OCI-M1 (cell line): Measurements from ENCODE around the gene FBLN5.

ENCODE experiments used
- DNase-seq: peaks from one replicate; lab custom pipeline; 2025; lab: John Stamatoyannopoulos, UW

The FBLN5 gene, protein sequence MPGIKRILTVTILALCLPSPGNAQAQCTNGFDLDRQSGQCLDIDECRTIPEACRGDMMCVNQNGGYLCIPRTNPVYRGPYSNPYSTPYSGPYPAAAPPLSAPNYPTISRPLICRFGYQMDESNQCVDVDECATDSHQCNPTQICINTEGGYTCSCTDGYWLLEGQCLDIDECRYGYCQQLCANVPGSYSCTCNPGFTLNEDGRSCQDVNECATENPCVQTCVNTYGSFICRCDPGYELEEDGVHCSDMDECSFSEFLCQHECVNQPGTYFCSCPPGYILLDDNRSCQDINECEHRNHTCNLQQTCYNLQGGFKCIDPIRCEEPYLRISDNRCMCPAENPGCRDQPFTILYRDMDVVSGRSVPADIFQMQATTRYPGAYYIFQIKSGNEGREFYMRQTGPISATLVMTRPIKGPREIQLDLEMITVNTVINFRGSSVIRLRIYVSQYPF

DNA sequence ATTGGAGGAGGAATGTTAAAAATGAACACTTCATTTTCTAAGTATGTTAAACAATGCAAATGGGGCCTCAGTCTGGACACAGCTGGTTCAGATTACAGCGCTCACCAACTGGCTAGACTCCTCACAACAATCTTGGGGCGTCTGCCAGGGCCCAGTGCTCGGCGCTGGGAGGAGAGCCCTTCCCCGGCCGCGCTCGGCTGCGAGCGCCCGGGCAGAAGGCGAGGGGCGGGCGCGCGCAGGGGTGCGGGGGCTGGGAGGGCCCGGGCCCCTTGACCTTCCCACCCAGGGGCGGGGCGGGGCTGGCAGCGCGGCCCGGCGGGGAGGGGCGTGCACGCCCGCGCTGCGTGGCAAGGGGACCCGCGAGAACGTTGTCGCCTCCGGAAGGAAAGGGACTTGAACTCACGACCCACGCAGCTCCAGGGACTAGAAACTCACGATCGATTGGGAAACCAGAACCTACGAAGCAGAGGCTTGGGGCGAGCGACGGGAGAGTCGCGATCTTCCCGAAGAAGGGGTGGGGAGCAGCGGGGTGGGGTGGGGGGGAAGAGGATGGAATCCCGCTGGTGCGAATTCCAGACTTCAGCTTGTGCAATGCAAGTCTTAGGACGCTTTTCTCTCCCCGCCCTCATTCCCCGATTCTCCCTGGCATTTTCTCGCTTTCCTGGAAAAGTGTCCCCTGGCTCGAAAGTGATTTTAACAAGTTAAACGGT lies at the start of gene FBLN5:
Gene FBLN5, minus strand, starts transcription at position 220 of the 710 bp plus-strand sequence. CDS start 465 bp downstream, outside the sequence.
- DNase-seq: peak; percentile 2

DNA sequence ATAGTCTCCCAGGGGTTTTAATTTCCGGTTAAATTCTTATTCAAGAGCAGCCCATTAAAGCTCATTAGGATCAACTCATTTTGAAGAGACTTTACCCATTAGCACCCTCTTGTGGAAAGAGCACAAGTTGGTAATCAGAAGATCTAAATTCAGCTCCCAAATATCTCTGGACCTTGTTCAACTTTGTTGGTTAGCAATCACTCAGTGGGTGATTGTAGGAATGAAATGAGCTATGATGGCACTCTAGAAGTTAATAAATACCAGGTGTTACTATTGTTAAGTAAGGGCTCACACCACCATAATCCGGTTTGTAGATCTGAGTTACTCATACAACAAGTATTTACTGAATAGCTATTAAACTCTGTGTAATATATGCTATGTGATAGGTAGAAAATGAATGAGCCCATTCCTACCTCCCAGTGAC lies 49.5 kb upstream of the FBLN5 start:
- peak; percentile 48 for DNase-seq

DNA sequence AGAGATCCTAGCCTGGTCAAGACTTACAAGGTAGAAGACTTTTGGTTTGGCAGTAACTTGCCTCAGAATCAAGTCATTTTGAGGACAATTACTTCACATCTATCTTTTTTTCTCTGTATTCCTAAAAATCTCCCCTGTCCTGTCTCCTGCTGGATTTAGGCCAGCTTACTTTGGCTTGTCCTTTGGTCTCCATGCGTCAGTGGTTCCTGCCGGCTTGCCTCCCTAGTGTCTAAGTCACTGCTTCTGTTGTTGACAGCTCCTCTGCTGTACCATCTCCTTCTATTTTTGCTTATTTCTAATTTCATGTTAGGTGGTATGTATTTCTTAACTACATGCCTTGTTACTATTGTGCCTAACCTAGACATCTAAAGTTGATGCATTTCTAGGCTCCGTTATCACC lies 39.7 kb upstream of the FBLN5 start:
- no peak for DNase-seq

DNA sequence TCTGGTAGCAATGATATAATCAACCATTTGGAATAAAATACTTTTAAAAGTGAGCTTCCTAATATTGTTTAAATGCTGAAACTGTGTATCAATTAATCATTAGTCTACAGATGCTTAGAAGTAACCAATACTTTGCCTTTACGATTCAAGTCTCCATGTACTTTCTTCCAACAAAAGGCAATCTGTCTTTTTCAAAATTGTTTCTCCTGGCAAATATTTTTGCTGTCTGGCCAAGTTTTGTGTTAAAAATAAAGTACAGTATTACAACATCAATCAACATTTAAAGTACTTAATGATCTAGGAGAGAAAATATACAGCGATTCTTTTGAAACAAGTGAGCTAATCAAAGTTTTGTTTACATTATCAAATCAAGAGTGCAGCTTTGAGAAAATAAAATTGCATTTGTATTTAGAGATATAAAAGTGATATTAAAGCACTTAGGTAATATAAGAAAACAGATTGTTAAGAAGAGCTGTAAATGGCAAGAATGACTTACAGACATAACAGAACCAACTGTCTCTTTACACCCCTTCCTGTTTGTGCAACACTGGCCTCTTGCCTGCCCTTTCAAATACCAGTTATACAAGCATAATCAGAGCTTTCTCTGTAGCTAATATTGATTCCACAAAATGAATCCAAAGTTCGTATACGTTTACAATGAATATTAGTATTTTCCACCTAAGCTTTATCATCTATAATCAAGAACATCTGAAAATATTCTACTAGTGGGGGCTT lies 38.2 kb upstream of the FBLN5 start:
- DNase-seq: no peak

DNA sequence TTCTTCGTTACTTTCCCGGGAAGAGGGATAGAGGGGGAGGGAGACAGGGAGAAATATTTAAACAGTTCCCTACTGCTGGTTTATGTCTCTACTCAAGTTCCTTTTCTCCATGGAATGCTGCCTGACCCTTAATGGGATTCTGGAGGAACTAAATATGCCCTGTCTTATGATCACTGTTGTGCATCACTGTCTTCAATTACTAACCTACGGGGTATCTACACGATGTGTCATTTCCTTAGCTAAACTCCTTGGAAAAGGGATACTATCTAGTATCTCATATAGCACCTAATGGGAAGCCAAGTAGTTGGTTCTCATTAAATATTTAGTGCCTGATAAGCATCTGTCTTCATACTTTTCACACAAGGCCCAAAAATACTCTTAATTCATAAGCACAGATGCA lies 37.5 kb upstream of the FBLN5 start:
- no peak for DNase-seq

DNA sequence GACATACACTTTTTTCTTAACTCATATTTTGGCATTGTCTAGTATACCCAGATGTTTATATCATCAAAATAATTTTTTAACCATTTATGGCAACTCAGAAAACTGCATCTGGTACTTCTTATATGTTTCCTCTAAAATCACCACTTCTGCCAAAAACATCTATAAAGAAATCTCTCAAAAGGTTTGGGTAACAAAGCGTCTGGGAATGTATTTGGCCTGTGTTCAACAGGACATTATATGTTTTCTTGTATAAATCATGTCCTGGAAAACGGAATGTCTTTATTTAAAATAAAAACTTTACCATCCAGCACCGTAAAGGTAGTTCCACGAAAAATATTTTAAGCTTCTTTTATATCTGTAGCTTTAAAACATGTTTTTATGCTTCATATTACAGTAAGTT lies 36.1 kb upstream of the FBLN5 start:
- no peak for DNase-seq

DNA sequence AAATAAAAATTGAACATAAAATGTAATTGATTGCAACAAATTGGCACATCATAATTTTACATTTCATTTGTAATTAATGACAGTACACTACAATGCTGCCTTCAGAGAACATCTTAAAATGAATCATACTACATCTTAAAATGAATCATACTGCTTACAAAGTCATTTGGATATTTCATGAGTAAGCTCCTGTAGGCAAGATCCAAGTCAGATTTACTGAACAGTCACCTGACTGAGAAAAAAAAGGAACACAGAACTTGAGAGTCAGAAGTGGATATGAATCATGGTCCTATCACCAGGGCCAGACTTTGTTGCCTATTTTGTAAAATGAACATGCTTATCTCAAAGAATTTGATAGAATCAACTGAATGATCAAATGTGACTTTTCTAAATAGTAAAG lies 32.7 kb upstream of the FBLN5 start:
- peak; percentile 39 for DNase-seq

DNA sequence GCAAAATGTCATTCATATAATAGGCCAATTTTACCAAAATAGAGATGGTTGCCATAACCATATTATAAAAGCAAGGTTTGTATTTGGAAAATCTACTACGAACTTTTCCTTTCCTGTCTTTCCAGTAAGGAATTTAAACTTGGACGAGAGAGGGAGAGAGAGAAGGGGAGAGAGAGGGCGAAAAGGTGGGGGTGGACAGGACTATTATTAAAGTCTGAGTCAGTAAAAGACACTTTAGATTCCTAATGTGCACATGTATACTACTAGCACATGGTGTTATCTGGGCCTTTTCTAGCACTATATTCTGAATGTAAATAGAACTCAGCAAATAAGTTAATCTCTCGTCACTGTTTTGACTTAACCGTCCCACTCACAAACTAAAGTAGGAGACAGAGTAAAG lies 30.4 kb upstream of the FBLN5 start:
- no peak for DNase-seq

DNA sequence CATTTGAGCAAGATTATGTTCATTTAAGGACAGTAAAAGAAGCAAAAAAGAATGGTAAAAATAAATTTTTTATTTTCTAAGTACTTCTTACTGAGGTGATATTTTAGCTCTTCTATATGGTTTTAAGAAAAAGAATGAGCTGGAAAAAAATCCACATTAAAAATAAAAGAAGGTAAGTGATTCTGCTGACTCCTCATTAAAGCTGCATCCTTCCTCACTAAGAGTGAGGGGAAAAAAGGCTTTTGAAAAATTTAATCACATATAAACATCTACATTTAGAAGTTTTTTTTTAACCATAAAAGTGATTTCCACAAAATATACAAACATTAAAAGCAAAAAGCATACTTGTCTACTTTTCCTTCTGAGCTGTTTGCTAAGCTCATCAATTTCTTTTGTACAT lies 28.3 kb upstream of the FBLN5 start:
- no peak for DNase-seq

DNA sequence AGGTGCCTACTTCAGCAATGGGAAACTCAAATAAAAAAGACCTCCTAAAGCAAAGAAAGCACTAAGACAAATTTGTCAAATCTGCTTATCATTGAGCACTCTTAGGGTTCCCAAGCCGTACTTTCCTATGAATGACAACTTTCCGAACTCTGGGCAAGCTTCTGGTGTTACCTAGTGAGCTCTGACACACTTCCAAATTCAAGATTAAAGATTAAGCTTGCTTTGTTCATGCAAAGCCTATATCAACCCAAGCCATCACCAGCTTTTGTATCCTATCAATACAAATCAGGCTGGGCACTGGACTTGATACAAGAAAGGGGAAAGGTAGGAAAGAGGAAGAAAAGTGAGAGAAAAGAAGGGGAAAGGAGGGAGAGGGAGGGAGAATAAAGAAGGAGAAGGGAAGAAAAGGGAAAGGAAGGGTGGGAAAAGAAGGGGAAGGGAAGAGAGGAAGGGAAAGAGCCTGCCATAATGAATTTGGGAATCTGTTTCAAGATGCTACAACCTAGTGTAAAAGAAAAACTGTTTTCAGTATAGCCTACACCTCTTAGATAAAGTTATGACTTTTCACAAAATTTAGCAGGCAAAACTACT lies 23.8 kb upstream of the FBLN5 start:
- DNase-seq: no peak

DNA sequence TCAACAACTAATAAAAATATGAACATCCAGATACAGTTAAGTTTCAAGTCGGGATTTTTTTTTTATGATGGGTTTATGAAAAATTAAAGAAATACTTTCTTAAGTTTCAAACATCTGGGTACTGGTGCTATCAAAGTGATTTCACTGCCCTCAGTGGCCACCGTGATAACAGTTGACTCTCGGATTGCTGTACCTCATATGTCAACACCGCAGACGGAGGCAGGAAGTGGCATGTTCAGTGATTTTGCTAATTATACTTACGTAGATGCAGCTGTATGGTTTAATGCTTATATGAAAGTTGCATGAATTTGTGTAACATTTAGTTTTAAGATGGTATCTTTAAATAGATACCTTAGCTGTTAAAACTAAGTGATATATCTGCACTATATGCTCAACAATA lies 20.8 kb upstream of the FBLN5 start:
- DNase-seq: no peak

DNA sequence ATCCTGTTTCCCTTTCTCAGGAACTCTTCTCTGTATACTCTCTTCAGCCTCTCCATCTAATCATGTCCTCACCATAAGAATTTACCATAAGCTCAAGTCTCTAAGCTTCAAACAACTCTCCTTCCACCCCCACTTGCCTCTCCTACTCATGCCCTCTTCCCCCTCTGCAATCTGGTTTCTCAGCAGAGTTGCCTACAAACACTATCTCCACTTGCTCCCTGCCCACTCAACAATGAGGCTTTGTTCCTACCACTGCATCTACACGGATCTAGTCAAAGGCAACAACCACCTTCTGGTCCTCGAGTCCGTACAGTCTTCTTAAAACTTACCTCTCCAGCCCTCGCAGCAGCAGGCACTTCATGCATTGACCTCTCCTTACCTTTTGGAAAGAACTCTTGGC lies 17.2 kb upstream of the FBLN5 start:
- no peak for DNase-seq

DNA sequence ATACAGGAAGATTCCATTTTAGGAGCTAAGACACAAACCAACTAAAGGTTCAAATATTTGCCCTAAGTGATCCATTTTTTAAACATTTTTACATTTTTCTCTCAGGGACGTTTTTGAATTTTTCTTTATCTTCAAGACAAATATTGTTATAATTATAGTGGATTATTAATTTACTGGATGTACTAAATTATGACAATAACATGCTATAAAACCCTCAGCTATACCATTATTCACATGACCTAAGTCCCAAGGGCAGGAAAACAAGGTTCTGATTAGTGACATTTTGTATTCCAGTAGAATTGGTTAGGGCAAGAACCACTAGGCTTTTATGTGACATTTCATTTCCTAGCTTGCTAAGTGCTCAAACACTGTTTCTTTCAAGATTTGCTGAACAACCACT lies 16.5 kb upstream of the FBLN5 start:
- no peak for DNase-seq

DNA sequence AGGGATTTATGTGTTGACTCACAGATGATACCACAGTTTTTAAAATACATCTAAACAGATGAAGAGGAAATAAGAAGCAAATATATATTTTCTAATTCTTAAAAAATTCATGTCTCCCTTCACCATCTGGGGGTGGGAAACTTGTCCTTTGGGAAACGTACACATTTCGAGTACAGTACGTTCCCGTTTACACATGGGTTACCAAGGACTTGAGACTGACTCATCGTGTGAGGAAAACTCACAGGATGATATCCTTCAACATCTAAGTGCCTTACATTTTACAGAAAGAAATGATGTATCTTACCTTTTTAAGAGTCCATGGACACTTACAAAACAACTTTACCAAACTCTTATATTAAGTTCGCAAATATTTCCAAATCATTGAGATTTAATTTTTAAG lies 16.0 kb upstream of the FBLN5 start:
- no peak for DNase-seq

DNA sequence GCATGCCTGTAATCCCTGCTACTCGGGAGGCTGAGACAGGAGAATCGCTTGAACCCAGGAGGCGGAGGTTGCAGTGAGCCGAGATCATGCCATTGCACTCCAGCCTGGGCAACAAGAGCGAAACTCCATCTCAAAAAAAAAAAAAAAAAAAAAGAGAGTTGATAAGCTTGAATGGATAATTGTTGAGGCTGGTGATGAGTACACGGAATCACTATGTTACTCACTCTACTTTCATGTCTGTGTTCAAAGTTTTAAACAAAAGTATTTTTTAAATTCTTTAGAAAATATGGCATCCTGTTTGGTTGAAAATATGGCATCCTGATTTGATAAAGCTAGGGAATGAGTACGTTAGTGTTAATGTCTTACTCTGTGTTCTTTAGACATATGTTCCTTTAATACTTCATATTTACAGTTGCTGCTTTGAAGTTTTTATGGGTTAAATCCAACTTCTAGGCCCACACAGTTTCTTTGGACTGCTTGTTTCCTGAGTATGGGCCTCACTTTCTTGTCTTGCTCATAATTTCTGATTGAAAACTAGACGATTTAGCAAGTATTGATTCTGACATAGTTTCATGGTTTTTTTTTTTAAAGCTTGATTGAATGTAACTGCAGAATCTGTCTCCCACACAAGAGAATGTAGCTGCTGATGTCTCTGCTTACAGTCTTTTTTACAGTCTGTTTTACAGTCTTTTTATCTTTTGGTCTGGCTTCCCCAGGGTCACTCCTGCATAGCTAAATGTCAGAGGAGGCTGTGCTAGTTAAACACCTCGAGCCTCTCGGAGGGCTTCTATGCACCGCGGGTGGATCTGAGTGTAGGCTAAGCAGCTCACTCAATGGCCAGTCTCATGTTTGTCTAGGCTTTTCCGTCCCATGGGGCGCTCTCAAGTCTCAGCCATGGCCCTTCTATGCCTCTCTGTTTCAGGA lies 14.1 kb upstream of the FBLN5 start:
- no peak for DNase-seq

DNA sequence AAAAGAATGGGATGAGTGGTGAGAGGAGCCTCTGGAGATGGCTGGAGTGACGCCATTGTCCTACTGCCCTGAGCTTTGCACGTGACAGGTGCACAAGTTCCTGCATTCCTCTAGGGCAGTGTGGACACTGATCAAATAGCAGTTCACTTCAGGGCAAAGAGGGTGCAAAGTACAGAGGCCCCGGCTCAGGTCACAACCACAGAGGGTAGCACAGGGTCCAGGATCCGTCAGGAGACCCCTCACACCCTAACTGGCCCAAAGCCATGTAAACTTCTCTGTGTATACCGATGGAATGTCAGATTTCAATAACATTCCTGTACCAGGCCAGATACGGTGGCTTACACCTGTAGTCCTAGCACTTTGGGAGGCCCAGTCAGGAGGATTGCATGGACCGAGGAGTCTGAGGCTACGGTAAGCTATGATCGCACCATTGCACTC lies 10.4 kb upstream of the FBLN5 start:
- DNase-seq: no peak

DNA sequence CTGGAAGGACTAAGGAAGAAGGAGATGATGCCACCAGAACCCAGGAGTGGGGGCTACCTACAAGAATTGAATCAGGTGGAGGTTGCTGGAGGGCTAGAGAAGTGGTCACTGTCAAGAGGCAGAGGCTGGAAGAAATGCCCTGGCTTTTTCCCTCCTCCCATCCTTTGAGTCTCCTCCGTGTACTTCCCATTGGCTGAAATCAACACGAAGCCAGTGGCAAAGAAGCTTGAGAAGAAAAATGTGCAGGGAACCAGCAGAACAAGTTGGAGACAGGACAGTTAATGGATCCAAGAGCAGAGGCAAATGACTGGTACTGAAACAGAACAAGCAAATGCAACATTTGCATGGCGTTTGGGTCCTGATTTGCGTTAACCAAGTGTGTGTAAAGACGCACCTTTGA lies 9.1 kb upstream of the FBLN5 start:
- no peak for DNase-seq

DNA sequence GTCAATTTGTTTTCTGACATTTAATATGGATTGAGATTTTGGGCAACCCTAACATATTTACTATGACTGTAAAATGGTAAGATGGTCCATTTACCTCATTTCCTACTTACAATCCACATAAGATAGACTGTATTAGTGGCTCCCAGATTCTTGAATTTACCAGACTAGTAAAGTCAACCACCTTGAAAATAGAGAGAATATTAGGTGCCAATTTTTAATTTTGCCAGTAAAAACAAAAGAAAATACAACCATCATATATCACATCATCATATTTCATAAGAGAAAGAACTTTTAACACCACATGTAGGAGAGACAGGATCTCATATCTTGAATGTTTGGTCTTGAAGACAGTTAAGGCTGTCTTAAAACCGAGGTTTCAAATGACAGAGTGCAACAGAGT lies 7.7 kb upstream of the FBLN5 start:
- no peak for DNase-seq

DNA sequence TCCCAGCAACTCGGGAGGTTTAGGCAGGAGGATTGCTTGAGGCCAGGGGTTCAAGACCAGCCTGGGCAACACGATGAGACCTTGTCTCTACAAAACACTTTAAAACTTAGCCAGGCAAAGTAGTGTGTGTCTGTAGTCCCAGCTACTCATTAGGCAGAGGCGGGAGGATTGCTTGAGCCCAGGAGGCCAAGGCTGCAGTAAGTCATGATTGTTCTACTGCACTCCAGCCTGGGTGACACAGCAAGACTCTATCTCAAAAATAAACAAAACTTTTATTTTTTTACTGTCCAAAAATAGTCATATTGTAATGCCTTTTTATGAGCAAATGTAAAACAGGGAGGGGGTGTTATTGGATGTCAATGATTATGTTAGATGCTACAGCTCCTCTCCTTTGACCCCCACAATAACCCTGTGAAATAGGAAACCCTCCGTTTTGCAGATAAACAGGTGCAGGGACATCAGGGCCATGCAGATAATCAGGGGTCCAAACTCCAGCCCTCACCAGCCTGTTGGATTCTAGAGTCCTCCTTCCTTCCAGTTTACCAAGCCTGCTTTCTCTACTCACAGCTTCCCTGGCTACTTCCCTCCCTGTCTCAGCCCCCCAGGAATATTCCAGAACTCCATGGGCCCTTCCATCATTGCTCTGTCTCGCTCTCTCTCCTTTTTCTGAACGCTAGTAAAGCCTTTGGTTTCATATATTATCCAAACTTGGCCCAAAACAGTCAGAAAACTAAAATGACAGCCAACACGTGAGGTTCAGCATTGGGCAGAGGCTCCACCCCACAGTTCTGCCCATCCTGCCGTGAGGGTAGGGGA lies 5.9 kb upstream of the FBLN5 start:
- no peak for DNase-seq
